HPDE6-E6E7 (cell line): ENCODE measurements around the gene C14orf119.

Experiments used
- DNase-seq: peaks from one replicate; pipeline ENCODE4 v3.0.0; 2011; ENCODE audit warnings: missing footprints; ENCODE audit errors: extremely low spot score

Gene C14orf119, protein sequence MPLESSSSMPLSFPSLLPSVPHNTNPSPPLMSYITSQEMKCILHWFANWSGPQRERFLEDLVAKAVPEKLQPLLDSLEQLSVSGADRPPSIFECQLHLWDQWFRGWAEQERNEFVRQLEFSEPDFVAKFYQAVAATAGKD

GRCh38 chr14:23095196-23096108 is at the start of gene C14orf119:
C14orf119 (plus strand) TSS chr14:23095505; CDS start chr14:23097659, 2,154 bp downstream.
- peak; percentile 99 for DNase-seq

- DNase-seq = no peak
These were observed 48.2 kb upstream of the C14orf119 start for GRCh38 chr14:23047034-23047634.

DNA sequence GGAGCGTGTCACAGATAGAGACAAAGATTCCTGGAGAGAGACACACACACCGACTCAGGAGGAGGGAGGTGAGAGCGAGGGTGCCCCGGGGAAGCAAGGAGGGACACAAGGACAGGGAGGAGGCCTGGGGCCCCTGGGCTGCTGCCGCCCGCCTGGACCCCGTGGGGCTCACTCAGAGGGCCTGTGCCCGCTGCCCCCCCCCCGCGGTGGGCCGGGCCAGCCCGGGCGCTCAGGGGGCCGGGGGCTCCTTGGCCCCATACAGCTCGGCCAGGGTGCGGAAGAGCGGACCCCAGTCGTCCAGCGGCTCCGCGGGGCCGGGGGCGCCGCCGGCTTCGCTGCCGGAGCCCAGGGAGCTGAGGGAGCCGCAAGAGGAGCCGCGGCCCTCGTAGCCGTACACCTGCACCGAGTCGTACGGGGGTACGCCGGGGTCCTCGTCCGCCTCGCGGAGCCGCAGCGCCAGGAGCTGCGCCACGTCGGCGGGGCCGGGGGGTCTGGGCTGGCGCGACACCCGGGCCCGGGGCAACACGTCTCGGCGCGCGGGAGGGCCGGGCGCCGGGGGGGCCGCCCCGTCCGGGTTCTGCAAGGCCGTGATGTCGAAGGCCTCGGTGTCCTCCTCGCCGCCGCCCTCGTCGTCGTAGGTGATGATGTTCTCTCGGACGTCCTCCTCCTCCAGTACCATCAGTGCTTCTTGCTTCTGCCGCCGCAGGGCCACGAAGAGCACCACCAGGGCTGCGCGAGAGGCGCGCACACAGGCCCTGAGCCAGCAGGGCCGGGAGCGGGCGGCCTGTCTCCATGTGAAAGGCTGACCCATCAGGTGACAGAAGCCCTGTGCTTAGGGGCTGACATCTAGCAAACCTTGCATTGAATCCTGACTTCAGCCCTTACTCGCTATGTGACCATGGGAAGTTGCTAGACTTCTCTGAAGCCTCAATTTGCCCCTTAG is 47.3 kb upstream of the C14orf119 start:
- DNase-seq = no peak

DNA sequence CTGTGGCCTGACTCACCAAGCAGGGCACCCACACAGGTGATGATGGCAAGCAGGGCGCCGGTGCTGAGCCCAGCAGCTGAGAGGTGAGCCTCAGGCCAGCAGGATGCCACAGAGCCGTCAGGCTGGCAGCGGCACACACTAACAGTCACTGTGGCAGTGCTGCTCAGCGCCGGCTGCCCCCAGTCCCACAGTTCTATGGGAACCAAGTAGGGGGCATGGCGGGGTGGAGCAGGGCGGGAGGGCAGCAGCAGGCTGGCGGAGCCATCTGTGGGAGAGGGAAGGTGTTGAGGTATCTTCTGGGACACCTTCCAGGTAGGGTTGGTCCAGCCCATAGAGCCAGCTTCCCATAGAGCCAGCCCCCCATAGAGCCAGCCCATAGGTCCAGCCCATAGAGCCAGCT is 46.3 kb upstream of the C14orf119 start:
- no peak for DNase-seq

DNA sequence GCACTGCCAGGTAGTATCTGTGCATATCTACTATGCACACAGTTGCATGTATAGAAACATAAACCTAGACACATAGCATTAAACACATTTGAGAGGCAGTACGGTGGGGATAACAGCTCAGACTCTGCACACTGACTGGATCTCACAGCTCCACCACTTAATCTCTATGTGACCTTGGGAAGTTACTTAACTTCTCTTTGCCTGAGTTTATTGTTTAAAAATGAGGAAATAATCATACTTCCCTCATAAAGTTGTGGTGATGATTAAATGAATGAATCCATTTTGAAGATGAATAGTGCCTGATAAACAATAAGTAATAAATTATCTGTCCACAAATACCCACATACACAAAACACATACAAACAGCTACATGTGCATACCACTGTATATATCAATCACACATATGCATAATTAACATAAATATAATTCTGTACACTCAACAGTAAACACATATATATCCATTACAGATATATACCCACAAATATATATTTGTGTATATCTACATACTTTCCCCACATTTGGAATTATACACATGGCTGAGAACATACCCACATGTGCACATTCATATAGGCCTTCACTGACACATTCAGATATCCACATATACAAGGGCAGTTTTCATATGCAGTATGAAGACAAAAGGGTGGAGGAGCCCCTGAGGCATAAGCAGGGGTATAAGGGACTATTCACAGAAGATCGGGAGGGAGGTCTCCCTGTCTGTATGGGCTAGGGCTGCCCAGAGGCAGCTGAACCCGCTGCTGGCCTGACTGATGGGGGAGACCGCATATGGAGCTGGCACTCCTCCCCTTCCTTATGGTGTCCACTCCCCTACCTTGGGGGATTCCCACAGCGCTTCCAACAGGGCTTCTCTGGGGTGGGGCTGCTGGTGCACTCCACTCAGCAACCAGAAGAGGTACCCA is 43.9 kb upstream of the C14orf119 start:
- DNase-seq = no peak

DNA sequence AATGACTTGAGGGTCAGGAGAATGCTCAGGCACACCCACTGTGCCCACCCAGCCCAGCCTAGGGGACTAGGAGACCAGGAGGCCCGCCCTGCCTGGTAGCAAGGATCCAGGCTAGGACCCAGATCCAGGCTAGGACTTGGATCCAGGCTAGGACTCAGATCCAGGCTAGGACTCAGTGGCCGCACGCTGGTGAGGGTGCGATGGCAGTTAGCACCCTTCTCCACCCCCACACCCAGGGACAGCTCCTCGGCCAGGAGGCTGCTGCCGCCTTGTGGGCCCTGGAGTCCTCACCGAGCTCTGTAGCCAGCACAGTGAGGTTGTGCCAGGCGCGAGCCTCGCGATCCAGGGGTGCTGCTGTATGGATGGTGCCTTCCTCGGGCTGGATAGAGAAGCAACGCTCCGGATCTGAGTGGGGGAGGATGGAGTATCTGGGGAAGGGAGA is 43.1 kb upstream of the C14orf119 start:
- DNase-seq = no peak

DNA sequence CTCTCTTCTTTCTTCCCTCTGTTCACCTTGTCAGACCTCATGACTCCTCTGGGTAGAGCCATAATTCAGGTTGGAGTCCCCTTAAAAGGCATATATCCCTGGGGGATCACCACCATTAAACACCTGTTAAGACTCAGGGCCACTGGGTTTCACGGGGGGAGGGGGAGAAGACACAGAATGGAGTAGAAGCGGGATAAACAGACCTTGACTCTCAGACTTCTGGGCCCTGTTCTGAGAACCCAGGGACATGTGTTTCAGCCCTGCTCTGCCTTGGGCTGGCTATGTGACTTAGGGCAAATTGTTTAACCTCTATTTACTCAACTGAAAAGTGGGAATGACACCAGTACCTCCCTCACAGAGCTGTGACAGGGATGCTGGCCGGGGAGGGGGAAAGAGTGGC is 42.6 kb upstream of the C14orf119 start:
- no peak for DNase-seq

GRCh38 chr14:23053426-23053825 is 41.9 kb upstream of the C14orf119 start:
- no peak for DNase-seq

- DNase-seq = no peak
These were observed 41.1 kb upstream of the C14orf119 start for GRCh38 chr14:23054000-23054811.

- DNase-seq = no peak
These were observed 40.2 kb upstream of the C14orf119 start for GRCh38 chr14:23055147-23055550.

DNA sequence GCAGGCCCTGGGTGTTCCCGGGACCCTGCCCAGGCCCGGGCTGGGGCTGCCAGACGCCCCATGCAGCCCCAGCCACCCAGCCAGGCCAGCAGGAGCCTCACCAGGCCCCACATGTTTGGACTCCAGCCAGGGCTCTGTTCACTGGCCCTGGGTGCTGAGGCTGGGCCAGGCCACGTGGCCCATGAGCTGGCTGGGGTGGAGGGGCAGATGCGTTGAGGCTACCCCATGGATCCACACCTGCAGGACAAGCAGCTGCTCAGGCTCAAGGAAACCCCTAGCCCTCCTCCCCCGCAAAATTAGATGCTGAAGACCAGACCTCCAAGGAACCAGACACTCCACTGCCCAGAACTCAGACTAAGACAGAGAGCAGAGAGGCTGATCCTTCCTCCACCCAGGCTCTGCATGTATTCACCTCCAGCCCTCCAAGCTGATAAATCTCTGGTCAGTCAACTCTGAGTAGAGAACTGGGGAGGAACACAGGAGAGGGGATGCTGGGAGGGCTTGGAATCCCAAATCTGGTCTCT is 39.6 kb upstream of the C14orf119 start:
- DNase-seq = no peak

- DNase-seq = peak; percentile 91
These were observed 39.0 kb upstream of the C14orf119 start for GRCh38 chr14:23056145-23056955.

GRCh38 chr14:23056956-23057756 is 38.1 kb upstream of the C14orf119 start, which contains the start of gene CDH24:
CDH24 (minus strand) TSS chr14:23057520; CDS start chr14:23055733, 1,787 bp downstream.
- DNase-seq = peak; percentile 90

GRCh38 chr14:23057757-23058653 is 37.3 kb upstream of the C14orf119 start:
- peak; percentile 80 for DNase-seq

DNA sequence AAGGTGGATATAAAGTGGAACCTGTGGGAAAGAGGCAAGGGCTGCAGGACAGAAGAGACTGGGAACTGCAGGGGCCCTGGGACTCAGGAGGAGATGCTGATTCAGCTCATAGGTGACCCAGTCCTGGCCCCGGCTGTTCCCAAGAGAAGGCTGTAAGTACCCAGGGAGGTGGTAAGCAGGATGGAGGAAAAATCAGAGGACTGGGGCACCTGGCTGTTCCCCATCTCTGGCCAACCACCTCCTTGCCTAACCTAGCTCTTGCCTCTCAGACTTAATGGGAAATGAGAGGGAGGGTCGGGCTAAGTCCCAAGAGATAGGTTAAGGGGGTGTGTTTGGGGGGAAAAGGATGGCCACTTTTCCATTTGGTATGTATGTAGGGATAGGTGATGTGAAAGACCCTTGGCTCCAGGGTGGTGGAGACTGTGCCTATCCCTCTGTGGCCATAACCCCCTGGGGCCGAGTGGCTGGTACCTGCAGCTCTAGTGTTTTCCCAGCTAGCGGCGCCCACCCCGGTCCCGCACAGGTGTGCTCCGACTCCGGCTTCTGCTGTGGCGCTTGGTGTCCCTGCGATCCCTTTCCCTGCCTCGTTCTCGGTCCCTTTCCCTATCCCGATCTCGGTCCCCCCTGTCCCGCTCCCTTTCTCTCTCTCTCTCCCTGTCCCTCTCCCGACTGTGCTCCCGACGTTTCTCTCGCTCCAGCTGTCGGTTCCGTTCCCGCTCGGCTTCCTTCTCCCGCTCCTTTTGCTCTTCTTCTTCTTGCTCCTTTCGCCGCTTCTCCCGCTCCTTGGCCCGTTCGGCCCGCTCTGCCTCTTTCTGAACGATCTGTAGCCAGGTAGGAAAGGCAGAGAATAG is 36.4 kb upstream of the C14orf119 start:
- DNase-seq = no peak
